CD4-positive, alpha-beta memory T cell (primary cell): ENCODE results near the gene PRRC1. TPM values are rescaled to one million over a fixed set of nuclear protein-coding genes. Genes with fewer than 3 reads are reported as not detected.

Experiments used
- CTCF ChIA-PET: fragments of 350-600 bp; sonication (Branson Sonifier 250); formaldehyde crosslinking; loops from one replicate; lab custom pipeline; 2021; ENCODE audit warnings: inconsistent platforms; ENCODE audit not compliant: partially characterized antibody; lab: Charles Lee
- POLR2A ChIA-PET: fragments of 350-600 bp; sonication (Branson Sonifier 250); formaldehyde crosslinking; loops from one replicate; lab custom pipeline; 2021; ENCODE audit not compliant: partially characterized antibody; lab: Charles Lee
- DNase-seq, 5 donors: peaks; one replicate each; pipeline versions ENCODE4 v3.0.0 to v3.0.0-alpha.2; 2020 to 2022; ENCODE audit warnings: mixed read lengths in 1 of 5
- H3K27ac ChIP-seq: one replicate; pipeline ENCODE4 v1.7.0; 2013; ENCODE audit warnings: low read depth, low read length
- H3K27me3 ChIP-seq: 2 replicates; pipeline ENCODE4 v1.7.0; 2013; ENCODE audit warnings: mild to moderate bottlenecking, low read length, moderate library complexity; ENCODE audit not compliant: insufficient read depth
- H3K36me3 ChIP-seq: 2 replicates; pipeline ENCODE4 v1.7.0; 2013; ENCODE audit warnings: mild to moderate bottlenecking, low read length, moderate library complexity; ENCODE audit not compliant: insufficient read depth
- H3K4me1 ChIP-seq: 2 replicates; pipeline ENCODE4 v1.7.0; 2013; ENCODE audit warnings: mild to moderate bottlenecking, low read length, moderate library complexity; ENCODE audit not compliant: insufficient read depth
- H3K4me3 ChIP-seq, 2 donors: one replicate each; pipeline ENCODE4 v1.7.0; 2013; ENCODE audit warnings: low read length in 2 of 2, mild to moderate bottlenecking in 1 of 2
- H3K9me3 ChIP-seq, 2 donors: one replicate each; pipeline ENCODE4 v1.7.0; 2013; ENCODE audit warnings: low read length in 2 of 2, control low read depth in 1 of 2; ENCODE audit not compliant: control insufficient read depth in 1 of 2
- H3K27ac Mint-ChIP-seq, 7 donors: one replicate each; pipeline ENCODE4 v1.8.0; 2020 to 2021; ENCODE audit warnings: mixed read lengths in 7 of 7, mild to moderate bottlenecking in 6 of 7, inconsistent platforms in 3 of 7, moderate library complexity in 3 of 7
- H3K27me3 Mint-ChIP-seq, 2 donors: one replicate each; pipeline ENCODE4 v1.8.0; 2020 to 2021; ENCODE audit warnings: mixed read lengths in 2 of 2
- H3K36me3 Mint-ChIP-seq, 2 donors: one replicate each; pipeline ENCODE4 v1.8.0; 2020 to 2021; ENCODE audit warnings: mixed read lengths in 2 of 2, inconsistent platforms in 1 of 2, mild to moderate bottlenecking in 1 of 2
- H3K4me1 Mint-ChIP-seq, 4 donors: one replicate each; pipeline ENCODE4 v1.8.0; 2020 to 2021; ENCODE audit warnings: mixed read lengths in 4 of 4, mild to moderate bottlenecking in 1 of 4
- H3K4me3 Mint-ChIP-seq, 8 donors: one replicate each; pipeline ENCODE4 v1.8.0; 2020 to 2021; ENCODE audit warnings: mixed read lengths in 8 of 8, mild to moderate bottlenecking in 7 of 8, moderate library complexity in 6 of 8, inconsistent platforms in 3 of 8
- H3K9me3 Mint-ChIP-seq, 8 donors: one replicate each; pipeline ENCODE4 v1.8.0; 2020 to 2021; ENCODE audit warnings: mixed read lengths in 8 of 8, mild to moderate bottlenecking in 5 of 8, inconsistent platforms in 3 of 8, moderate library complexity in 1 of 8
- intact Hi-C: fragments of 100-400 bp; cut with micrococcal nuclease; formaldehyde crosslinking; loops from one replicate; pipeline ENCODE4 v1.15.1; 2023
- polyA plus RNA-seq, 2 donors: library from polyadenylated mRNA; unstranded; fragments of 300-500 nt; fragmentation: Illumina TruSeq; gene quantifications; one replicate each; pipeline ENCODE4 v1.2.3, GENCODE V29; 2021
- total RNA-seq, 2 experiments: library from RNA; stranded (reverse); gene quantifications; one replicate each; pipeline ENCODE4 v1.2.3, GENCODE V29; 2021

PRRC1 gene
- total and polyA plus RNA-seq, 4 experiments from 2014 or later: 38.7 to 59.9 (median 50.0) TPM

GRCh38 chr5:127586066-127586770, 68.8 kb downstream of the PRRC1 start:
- H3K4me3 Mint-ChIP-seq: no peak overlapping the region

GRCh38 chr5:127586811-127587210, 69.4 kb downstream of the PRRC1 start:
- H3K9me3 ChIP-seq: no peaks in the 10 kb centered on the region
- peaks cover 0 to 6% (median 5%) of the 10 kb centered on the region in 4 donors for H3K4me1 Mint-ChIP-seq
- no peak overlapping the region for H3K27ac Mint-ChIP-seq
- ChIA-PET CTCF (no interaction called here), POLR2A (no interaction called here)
- H3K4me1 ChIP-seq: no peaks in the 10 kb centered on the region
- no peaks in the 10 kb centered on the region for H3K36me3 ChIP-seq
- H3K36me3 Mint-ChIP-seq: no peaks in the 10 kb centered on the region
- H3K27me3 Mint-ChIP-seq: peaks cover 1 to 6% of the 10 kb centered on the region in 2 donors
- no peak for DNase-seq
- no peak overlapping the region for H3K27ac ChIP-seq
- no peaks in the 10 kb centered on the region for H3K9me3 Mint-ChIP-seq
- no peaks in the 10 kb centered on the region for H3K27me3 ChIP-seq
- intact Hi-C loops: no loop called here
- H3K4me3 Mint-ChIP-seq: no peak overlapping the region
- no peak overlapping the region for H3K4me3 ChIP-seq

More at GRCh38 chr5:127586066-127586770, 68.8 kb downstream of the PRRC1 start:
- Histone ChIP-seq H3K27ac (no peak overlapping the region), H3K27me3 (no peaks in the 10 kb centered on the region), H3K36me3 (no peaks in the 10 kb centered on the region), H3K4me1 (no peaks in the 10 kb centered on the region), H3K4me3 (no peak overlapping the region), H3K9me3 (no peaks in the 10 kb centered on the region)
- Mint-ChIP-seq H3K36me3 (no peaks in the 10 kb centered on the region), H3K27me3 (peaks cover 1 to 6% of the 10 kb centered on the region in 2 donors), H3K9me3 (no peaks in the 10 kb centered on the region), H3K27ac (no peak overlapping the region), H3K4me1 (peaks cover 0 to 6% (median 5%) of the 10 kb centered on the region in 4 donors)
- intact Hi-C loops: no loop called here
- DNase-seq: no peak
- POLR2A ChIA-PET: no interaction called here
- CTCF ChIA-PET: no interaction called here

- no peaks in the 10 kb centered on the region for H3K36me3 ChIP-seq
- no peak overlapping the region for H3K4me3 Mint-ChIP-seq
- intact Hi-C loops: no loop called here
These were observed 69.9 kb downstream of the PRRC1 start for GRCh38 chr5:127587246-127587917.

GRCh38 chr5:127588368-127588767, 70.9 kb downstream of the PRRC1 start:
- Mint-ChIP-seq H3K4me3 (no peak overlapping the region), H3K4me1 (peaks cover 0 to 6% (median 5%) of the 10 kb centered on the region in 4 donors), H3K9me3 (no peaks in the 10 kb centered on the region), H3K27ac (no peak overlapping the region), H3K27me3 (peaks cover under 1 to 2% of the 10 kb centered on the region in 2 donors), H3K36me3 (no peaks in the 10 kb centered on the region)
- no peak for DNase-seq
- Histone ChIP-seq H3K27ac (no peak overlapping the region), H3K4me3 (no peak overlapping the region), H3K4me1 (no peaks in the 10 kb centered on the region), H3K36me3 (no peaks in the 10 kb centered on the region), H3K27me3 (no peaks in the 10 kb centered on the region), H3K9me3 (no peaks in the 10 kb centered on the region)
- CTCF ChIA-PET: no interaction called here
- intact Hi-C loops: no loop called here
- POLR2A ChIA-PET: no interaction called here

More at GRCh38 chr5:127587246-127587917, 69.9 kb downstream of the PRRC1 start:
- Mint-ChIP-seq H3K36me3 (no peaks in the 10 kb centered on the region), H3K4me1 (peaks cover 0 to 6% (median 5%) of the 10 kb centered on the region in 4 donors), H3K9me3 (no peaks in the 10 kb centered on the region), H3K27me3 (peaks cover 1 to 6% of the 10 kb centered on the region in 2 donors), H3K27ac (no peak overlapping the region)
- Histone ChIP-seq H3K9me3 (no peaks in the 10 kb centered on the region), H3K27me3 (no peaks in the 10 kb centered on the region), H3K27ac (no peak overlapping the region), H3K4me1 (no peaks in the 10 kb centered on the region), H3K4me3 (no peak overlapping the region)
- ChIA-PET POLR2A (no interaction called here), CTCF (no interaction called here)
- no peak for DNase-seq

- ChIA-PET CTCF (interaction anchor here (0.7 to 1.3 kb wide), 4 partner anchors 12 to 26 kb away, joined by 3 to 5 read pairs (median 4); no protein-coding TSS in a partner anchor), POLR2A (no interaction called here)
- no peak overlapping the region for H3K27ac ChIP-seq
- H3K36me3 ChIP-seq: no peaks in the 10 kb centered on the region
- no peak overlapping the region for H3K27ac Mint-ChIP-seq
- H3K27me3 ChIP-seq: no peaks in the 10 kb centered on the region
- intact Hi-C loops: no loop called here
- H3K9me3 Mint-ChIP-seq: no peaks in the 10 kb centered on the region
- H3K27me3 Mint-ChIP-seq: peaks cover 0 to 2% of the 10 kb centered on the region in 2 donors
- no peak for DNase-seq
- no peak overlapping the region for H3K4me3 Mint-ChIP-seq
- no peaks in the 10 kb centered on the region for H3K4me1 ChIP-seq
- H3K4me1 Mint-ChIP-seq: peaks cover 0 to 6% (median 5%) of the 10 kb centered on the region in 4 donors
- no peak overlapping the region for H3K4me3 ChIP-seq
- H3K9me3 ChIP-seq: no peaks in the 10 kb centered on the region
- H3K36me3 Mint-ChIP-seq: no peaks in the 10 kb centered on the region
These were observed 72.0 kb downstream of the PRRC1 start for GRCh38 chr5:127589309-127590030.

- H3K4me1 Mint-ChIP-seq: peaks cover 0 to 6% (median 5%) of the 10 kb centered on the region in 4 donors
- peak in 1 of 5 donors; percentile 2 for DNase-seq
These were observed 72.8 kb downstream of the PRRC1 start for GRCh38 chr5:127590156-127590722.

More at GRCh38 chr5:127590156-127590722, 72.8 kb downstream of the PRRC1 start:
- no peaks in the 10 kb centered on the region for H3K36me3 Mint-ChIP-seq
- H3K36me3 ChIP-seq: no peaks in the 10 kb centered on the region
- no peaks in the 10 kb centered on the region for H3K27me3 ChIP-seq
- no peaks in the 10 kb centered on the region for H3K4me1 ChIP-seq
- H3K27ac ChIP-seq: no peak overlapping the region
- H3K4me3 Mint-ChIP-seq: peak overlapping the region; percentile 5 to 67 (median 44)
- no peak overlapping the region for H3K27ac Mint-ChIP-seq
- POLR2A ChIA-PET: no interaction called here
- CTCF ChIA-PET: interaction anchor here (0.7 to 1.3 kb wide), 4 partner anchors 13 to 27 kb away, joined by 3 to 5 read pairs (median 4); no protein-coding TSS in a partner anchor
- H3K4me3 ChIP-seq: no peak overlapping the region
- intact Hi-C loops: no loop called here
- peaks cover 0 to 2% of the 10 kb centered on the region in 2 donors for H3K27me3 Mint-ChIP-seq
- no peaks in the 10 kb centered on the region for H3K9me3 Mint-ChIP-seq
- no peaks in the 10 kb centered on the region for H3K9me3 ChIP-seq
